ENCODE measurements around the gene TSPAN18.

- TF ChIP-seq POLR2A (IDR thresholded peaks at IDR 0.05; ENCODE audit: low read depth, low read length) (no peak), NFE2L2 (IDR thresholded peaks at IDR 0.05; ENCODE audit: low read depth, low read length) (no peak), FOS (IDR thresholded peaks at IDR 0.05; ENCODE audit: low read depth, low read length) (no peak), RAD21 (IDR thresholded peaks at IDR 0.05; ENCODE audit: low read length) (no peak), SMC3 (IDR thresholded peaks at IDR 0.05; ENCODE audit: low read depth, low read length) (no peak), CTCF (conservative IDR thresholded peaks at IDR 0.05; ENCODE audit: low read depth, low read length) (no peak), USF2 (IDR thresholded peaks at IDR 0.05; ENCODE audit: low read depth, low read length) (no peak), RFX5 (IDR thresholded peaks at IDR 0.05; ENCODE audit: low read depth, low read length) (no peak), BHLHE40 (IDR thresholded peaks at IDR 0.05; ENCODE audit: low read depth, low read length) (no peak), MAZ (IDR thresholded peaks at IDR 0.05; ENCODE audit: borderline replicate concordance, low read depth, low read length) (no peak), CEBPB (IDR thresholded peaks at IDR 0.05; ENCODE audit: low read depth, low read length) (no peak), CHD1 (IDR thresholded peaks at IDR 0.05; ENCODE audit: low read depth, low read length) (no peak), MXI1 (IDR thresholded peaks at IDR 0.05; ENCODE audit: borderline replicate concordance, low read depth, low read length) (no peak), MAFK (IDR thresholded peaks at IDR 0.05; ENCODE audit: low read depth, low read length) (no peak)
Measured at GRCh38 chr11:44853666-44854065, 126.9 kb downstream of the TSPAN18 start.

All from IMR-90 (cell line).